Measurements from ENCODE around the gene THAP7. TPM values are rescaled to one million over a fixed set of nuclear protein-coding genes. Genes with fewer than 3 reads are reported as not detected.

The THAP7 gene
- total and polyA plus RNA-seq, 2 donors (not counting 3 experiments of a cell fraction or from before 2014, with no cell fraction given) = 13.5 to 24.4 TPM

DNA sequence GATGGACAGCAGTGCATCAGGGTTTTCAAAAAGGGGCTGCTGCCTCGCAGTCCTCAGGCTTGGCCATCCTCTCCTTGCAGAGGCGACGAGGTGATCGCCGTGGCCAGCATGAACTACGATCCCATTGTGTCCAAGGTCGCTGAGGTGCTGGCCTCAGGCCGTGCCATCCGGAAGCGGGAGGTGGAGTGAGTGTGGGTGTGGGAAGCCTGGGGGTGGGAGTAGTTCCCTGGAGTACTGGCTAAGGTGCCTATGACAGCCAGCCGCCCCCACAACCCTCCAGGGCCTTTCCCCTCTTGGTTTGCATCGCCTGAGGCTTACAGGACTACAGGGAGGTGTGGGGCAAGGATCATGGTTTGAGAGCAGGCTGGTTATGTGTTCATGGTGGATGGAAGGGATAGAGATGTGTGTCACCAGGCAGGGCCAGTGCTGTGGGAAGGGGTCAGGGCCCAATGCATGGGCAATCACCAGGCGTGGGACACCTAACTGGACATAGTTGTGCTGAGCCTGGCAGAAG, 21.9 kb downstream of the THAP7 start:
- Histone ChIP-seq H3K27me3 (ENCODE audit: control insufficient read depth in 2 of 2, insufficient read depth in 2 of 2, low read length in 2 of 2) (no peaks in the 10 kb centered on the region), H4K20me1 (replicated peaks; ENCODE audit: control insufficient read depth, extremely low read depth, insufficient read depth, low read length) (no peaks in the 10 kb centered on the region), H3K4me1 (ENCODE audit: control insufficient read depth, extremely low read depth, insufficient read depth, low read length) (peaks cover 17% of the 10 kb centered on the region), H3K9me1 (replicated peaks; ENCODE audit: control insufficient read depth, extremely low read depth, insufficient read depth, low read length) (no peaks in the 10 kb centered on the region), H3K4me3 (replicated peaks in 1 of 3; ENCODE audit: insufficient read depth in 1 of 3, low read depth in 1 of 3, low read length in 3 of 3) (no peak overlapping the region), H3K27ac (ENCODE audit: insufficient read depth, low read depth, low read length) (no peak overlapping the region), H3K79me2 (ENCODE audit: control insufficient read depth, insufficient read depth, low read length) (peaks cover 17% of the 10 kb centered on the region), H3K36me3 (ENCODE audit: control insufficient read depth in 2 of 2, extremely low read depth in 1 of 2, insufficient read depth in 2 of 2, low read length in 2 of 2) (no peaks in the 10 kb centered on the region), H2AFZ (ENCODE audit: low read depth, low read length) (peak overlapping the region; percentile 93), H3K4me2 (ENCODE audit: insufficient read depth, low read length) (peak overlapping the region; percentile 55), H3K9ac (replicated peaks; ENCODE audit: extremely low read depth, insufficient read depth, low read length) (no peak overlapping the region), H3K9me3 (replicated peaks; ENCODE audit: control insufficient read depth, insufficient read depth, low read length) (peaks cover 5% of the 10 kb centered on the region)
- CTCF ChIA-PET = interaction anchor here (0.9 to 2.5 kb wide), 4 partner anchors 19 to 94 kb away, joined by 3 to 31 read pairs (median 4); no protein-coding TSS in a partner anchor
- BruUV-seq (replicated peaks) = no TSS peak
- intact Hi-C loops (cut with micrococcal nuclease) (no loop called here), dilution Hi-C loops (cut with MboI; ENCODE audit: extremely low pct_ligation_motif_present, low sequenced_read_pairs) (no loop called here)
- TF ChIP-seq FOS (IDR thresholded peaks at IDR 0.05; ENCODE audit: borderline replicate concordance, insufficient read depth, low read length) (no peak), GATA2 (IDR thresholded peaks at IDR 0.05; ENCODE audit: insufficient read depth, insufficient read length, low read depth, low read length) (no peak), POLR2A (IDR thresholded peaks at IDR 0.05; ENCODE audit: low read depth, low read length) (no peak), MYC (IDR thresholded peaks at IDR 0.05; ENCODE audit: low read depth, low read length) (no peak), EZH2 (IDR thresholded peaks at IDR 0.05; ENCODE audit: borderline replicate concordance, low read depth, low read length, severe bottlenecking) (no peak), JUN (IDR thresholded peaks at IDR 0.05; ENCODE audit: borderline replicate concordance, insufficient read depth, insufficient read length, low read depth) (no peak), POLR2AphosphoS5 (IDR thresholded peaks at IDR 0.05; ENCODE audit: insufficient read depth, low read depth, low read length) (no peak)
- TF ChIP-seq, protein P1, sequence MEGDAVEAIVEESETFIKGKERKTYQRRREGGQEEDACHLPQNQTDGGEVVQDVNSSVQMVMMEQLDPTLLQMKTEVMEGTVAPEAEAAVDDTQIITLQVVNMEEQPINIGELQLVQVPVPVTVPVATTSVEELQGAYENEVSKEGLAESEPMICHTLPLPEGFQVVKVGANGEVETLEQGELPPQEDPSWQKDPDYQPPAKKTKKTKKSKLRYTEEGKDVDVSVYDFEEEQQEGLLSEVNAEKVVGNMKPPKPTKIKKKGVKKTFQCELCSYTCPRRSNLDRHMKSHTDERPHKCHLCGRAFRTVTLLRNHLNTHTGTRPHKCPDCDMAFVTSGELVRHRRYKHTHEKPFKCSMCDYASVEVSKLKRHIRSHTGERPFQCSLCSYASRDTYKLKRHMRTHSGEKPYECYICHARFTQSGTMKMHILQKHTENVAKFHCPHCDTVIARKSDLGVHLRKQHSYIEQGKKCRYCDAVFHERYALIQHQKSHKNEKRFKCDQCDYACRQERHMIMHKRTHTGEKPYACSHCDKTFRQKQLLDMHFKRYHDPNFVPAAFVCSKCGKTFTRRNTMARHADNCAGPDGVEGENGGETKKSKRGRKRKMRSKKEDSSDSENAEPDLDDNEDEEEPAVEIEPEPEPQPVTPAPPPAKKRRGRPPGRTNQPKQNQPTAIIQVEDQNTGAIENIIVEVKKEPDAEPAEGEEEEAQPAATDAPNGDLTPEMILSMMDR (IDR thresholded peaks at IDR 0.05; ENCODE audit: extremely low read depth in 1 of 2, insufficient read depth in 1 of 2, low read depth in 1 of 2, low read length in 2 of 2) = no peak
- TF ChIP-seq, protein P2, sequence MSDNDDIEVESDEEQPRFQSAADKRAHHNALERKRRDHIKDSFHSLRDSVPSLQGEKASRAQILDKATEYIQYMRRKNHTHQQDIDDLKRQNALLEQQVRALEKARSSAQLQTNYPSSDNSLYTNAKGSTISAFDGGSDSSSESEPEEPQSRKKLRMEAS (IDR thresholded peaks at IDR 0.05; ENCODE audit: insufficient read depth, insufficient read length) = no peak
- POLR2A ChIA-PET = no interaction called here
- FAIRE-seq (no peak), DNase-seq (ENCODE audit: low read depth, low spot score) (no peak)

Measured in endothelial cell of umbilical vein (primary cell).